Tibial nerve (tissue), 4 donors: ENCODE results near the gene IGLL5.
"Not testable (repeated sequence)": the region's sequence is repeated elsewhere in the genome, so short reads cannot be mapped to it uniquely, and the experiment has no call there.

Source experiments
- EP300 ChIP-seq, 2 donors: sonication (generic); formaldehyde crosslinking; IDR thresholded peaks; one replicate each; pipeline ENCODE4 v1.6.1; 2017; ENCODE audit warnings: antibody characterized with exemption in 2 of 2, mild to moderate bottlenecking in 1 of 2
- POLR2A ChIP-seq, 2 donors: fragments of 450-650 bp; IDR thresholded peaks; one replicate each; pipeline ENCODE4 v1.6.1; 2017; ENCODE audit warnings: antibody characterized with exemption in 2 of 2, mild to moderate bottlenecking in 2 of 2, moderate library complexity in 2 of 2
- TF ChIP-seq, protein P1 (sequence below), 5 experiments: fragments of 200-600 bp in 3 of 5; fragments of 450-650 bp in 2 of 5; sonication (generic) in 3 of 5; IDR thresholded peaks; one replicate each; pipeline ENCODE4 v1.5.1; 2016 to 2019; ENCODE audit warnings: antibody characterized with exemption in 5 of 5, mild to moderate bottlenecking in 3 of 5, moderate library complexity in 2 of 5

DNA sequence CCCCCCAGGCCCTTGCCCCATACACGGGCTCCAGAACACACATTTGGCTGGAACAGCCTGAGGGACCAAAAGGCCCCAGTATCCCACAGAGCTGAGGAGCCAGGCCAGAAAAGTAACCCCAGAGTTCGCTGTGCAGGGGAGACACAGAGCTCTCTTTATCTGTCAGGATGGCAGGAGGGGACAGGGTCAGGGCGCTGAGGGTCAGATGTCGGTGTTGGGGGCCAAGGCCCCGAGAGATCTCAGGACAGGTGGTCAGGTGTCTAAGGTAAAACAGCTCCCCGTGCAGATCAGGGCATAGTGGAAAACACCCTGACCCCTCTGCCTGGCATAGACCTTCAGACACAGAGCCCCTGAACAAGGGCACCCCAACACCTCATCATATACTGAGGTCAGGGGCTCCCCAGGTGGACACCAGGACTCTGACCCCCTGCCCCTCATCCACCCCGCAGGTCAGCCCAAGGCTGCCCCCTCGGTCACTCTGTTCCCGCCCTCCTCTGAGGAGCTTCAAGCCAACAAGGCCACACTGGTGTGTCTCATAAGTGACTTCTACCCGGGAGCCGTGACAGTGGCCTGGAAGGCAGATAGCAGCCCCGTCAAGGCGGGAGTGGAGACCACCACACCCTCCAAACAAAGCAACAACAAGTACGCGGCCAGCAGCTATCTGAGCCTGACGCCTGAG is 13.1 kb downstream of the IGLL5 start:
- TF ChIP-seq, protein P1, sequence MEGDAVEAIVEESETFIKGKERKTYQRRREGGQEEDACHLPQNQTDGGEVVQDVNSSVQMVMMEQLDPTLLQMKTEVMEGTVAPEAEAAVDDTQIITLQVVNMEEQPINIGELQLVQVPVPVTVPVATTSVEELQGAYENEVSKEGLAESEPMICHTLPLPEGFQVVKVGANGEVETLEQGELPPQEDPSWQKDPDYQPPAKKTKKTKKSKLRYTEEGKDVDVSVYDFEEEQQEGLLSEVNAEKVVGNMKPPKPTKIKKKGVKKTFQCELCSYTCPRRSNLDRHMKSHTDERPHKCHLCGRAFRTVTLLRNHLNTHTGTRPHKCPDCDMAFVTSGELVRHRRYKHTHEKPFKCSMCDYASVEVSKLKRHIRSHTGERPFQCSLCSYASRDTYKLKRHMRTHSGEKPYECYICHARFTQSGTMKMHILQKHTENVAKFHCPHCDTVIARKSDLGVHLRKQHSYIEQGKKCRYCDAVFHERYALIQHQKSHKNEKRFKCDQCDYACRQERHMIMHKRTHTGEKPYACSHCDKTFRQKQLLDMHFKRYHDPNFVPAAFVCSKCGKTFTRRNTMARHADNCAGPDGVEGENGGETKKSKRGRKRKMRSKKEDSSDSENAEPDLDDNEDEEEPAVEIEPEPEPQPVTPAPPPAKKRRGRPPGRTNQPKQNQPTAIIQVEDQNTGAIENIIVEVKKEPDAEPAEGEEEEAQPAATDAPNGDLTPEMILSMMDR (IDR thresholded peaks at IDR 0.05) = not testable (repeated sequence)
- not testable (repeated sequence) for TF ChIP-seq POLR2A, EP300 (IDR thresholded peaks at IDR 0.05)
